Gastrocnemius medialis (tissue), 4 donors: ENCODE data around the gene ABCA13. TPM values are rescaled to one million over a fixed set of nuclear protein-coding genes. Genes with fewer than 3 reads are reported as not detected.

ENCODE experiments used
- ATAC-seq, 2 donors: fragments of 150-250 bp; one replicate each; pipeline ENCODE4 v1.9.1; 2016
- DNase-seq, 2 donors: peaks; one replicate each; pipeline ENCODE4 v3.0.0-alpha.2; 2019
- H3K27ac ChIP-seq, 4 donors: fragments of 200-600 bp; sonication (generic); 1 replicate in 1 of 4; 2 replicates in 3 of 4; pipeline ENCODE4 v1.5.1; 2016 to 2018; ENCODE audit warnings: mild to moderate bottlenecking in 2 of 4, moderate library complexity in 1 of 4
- H3K27me3 ChIP-seq, 3 donors: fragments of 200-600 bp; sonication (generic) in 2 of 3; 1 replicate in 1 of 3; 2 replicates in 2 of 3; pipeline versions ENCODE4 v1.5.1 to v1.6.0; 2016 to 2019; ENCODE audit warnings: mild to moderate bottlenecking in 1 of 3, moderate library complexity in 1 of 3
- H3K36me3 ChIP-seq, 2 donors: fragments of 200-600 bp; sonication (generic) in 1 of 2; one replicate each; pipeline ENCODE4 v1.5.1; 2017 to 2018
- H3K4me1 ChIP-seq, 2 donors: fragments of 200-600 bp; sonication (generic) in 1 of 2; one replicate each; pipeline ENCODE4 v1.5.1; 2016 to 2017; ENCODE audit warnings: mild to moderate bottlenecking in 2 of 2
- H3K4me3 ChIP-seq, 4 donors: fragments of 200-600 bp; sonication (generic) in 3 of 4; 1 replicate in 1 of 4; 2 replicates in 3 of 4; pipeline ENCODE4 v1.5.1; 2016 to 2019; ENCODE audit warnings: mild to moderate bottlenecking in 2 of 4
- H3K9me3 ChIP-seq, 3 donors: fragments of 200-600 bp; sonication (generic) in 2 of 3; 1 replicate in 1 of 3; 2 replicates in 2 of 3; pipeline ENCODE4 v1.5.1; 2016 to 2019
- CTCF ChIP-seq, 5 experiments: fragments of 450-650 bp in 3 of 5; fragments of 200-600 bp in 2 of 5; sonication (generic) in 2 of 5; IDR thresholded peaks in 4 of 5; conservative IDR thresholded peaks in 1 of 5; 1 replicate in 4 of 5; 2 replicates in 1 of 5; pipeline ENCODE4 v1.5.1; 2016 to 2019; ENCODE audit warnings: antibody characterized with exemption in 5 of 5, mild to moderate bottlenecking in 3 of 5, moderate library complexity in 3 of 5
- POLR2A ChIP-seq, 2 donors: fragments of 450-650 bp; IDR thresholded peaks; one replicate each; pipeline ENCODE4 v1.6.1; 2017; ENCODE audit warnings: antibody characterized with exemption in 2 of 2, mild to moderate bottlenecking in 2 of 2, moderate library complexity in 2 of 2
- in situ Hi-C, 4 donors: fragments of 200-750 bp; cut with MboI; loops; one replicate each; pipeline versions ENCODE4 v1.15.0 to v1.8.0; 2017; ENCODE audit warnings: low sequenced_read_pairs in 4 of 4
- intact Hi-C: fragments of 100-400 bp; cut with DNase I; formaldehyde crosslinking; loops from one replicate; pipeline ENCODE4 v1.15.1; 2023; ENCODE audit warnings: low total_unique reads
- total RNA-seq, 4 donors: library from RNA; depleted of rRNA; stranded (reverse); fragments of >200 nt; gene quantifications; one replicate each; pipeline versions ENCODE4 v1.1.0 to v1.2.3, GENCODE V29; 2016

The ABCA13 gene
- total RNA-seq, 4 donors from 2014 or later, result 0.03 to 0.10 TPM; not detected in 2

DNA sequence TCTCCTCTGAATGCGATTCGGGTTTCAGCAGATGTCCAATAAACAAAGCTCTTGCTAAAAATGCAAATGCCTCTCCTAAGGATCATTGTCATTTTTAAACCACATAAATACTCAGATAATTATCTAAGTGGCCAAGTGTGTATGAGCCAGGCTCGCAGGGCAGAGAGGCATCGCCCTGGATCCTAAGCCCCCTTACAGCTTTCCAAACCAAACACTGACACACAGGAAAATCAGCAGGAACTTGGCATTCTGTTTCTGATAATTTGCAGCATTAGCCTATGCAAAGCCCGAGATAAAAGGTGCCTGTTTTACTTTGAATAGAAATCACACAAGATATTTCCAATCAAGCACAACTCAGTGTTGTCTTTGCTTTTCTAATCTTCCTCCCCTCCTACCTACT lies 134.4 kb downstream of the ABCA13 start:
- H3K36me3 ChIP-seq, result no peaks in the 10 kb centered on the region
- intact Hi-C loops (no loop called here), in situ Hi-C loops (no loop called here)
- DNase-seq, result no peak
- no peaks in the 10 kb centered on the region for H3K4me1 ChIP-seq
- TF ChIP-seq POLR2A (IDR thresholded peaks at IDR 0.05) (no peak), CTCF (IDR thresholded peaks at IDR 0.05 in 4 of 5, conservative IDR thresholded peaks at IDR 0.05 in 1 of 5) (no peak)
- H3K27me3 ChIP-seq, result no peaks in the 10 kb centered on the region
- ATAC-seq, result no peak
- H3K9me3 ChIP-seq, result no peaks in the 10 kb centered on the region
- H3K27ac ChIP-seq, result no peak overlapping the region
- H3K4me3 ChIP-seq, result no peak overlapping the region

- H3K4me1 ChIP-seq, result no peaks in the 10 kb centered on the region
- H3K27me3 ChIP-seq, result no peaks in the 10 kb centered on the region
- intact Hi-C loops (loop anchor here (1.0 kb wide), 1 partner anchor 17 kb away; no protein-coding TSS in a partner anchor), in situ Hi-C loops (no loop called here)
- H3K36me3 ChIP-seq, result no peaks in the 10 kb centered on the region
- ATAC-seq (no peak), DNase-seq (no peak)
- no peaks in the 10 kb centered on the region for H3K9me3 ChIP-seq
- no peak overlapping the region for H3K4me3 ChIP-seq
- TF ChIP-seq POLR2A (IDR thresholded peaks at IDR 0.05), result no peak
- no peak for TF ChIP-seq CTCF (IDR thresholded peaks at IDR 0.05 in 4 of 5, conservative IDR thresholded peaks at IDR 0.05 in 1 of 5)
- no peak overlapping the region for H3K27ac ChIP-seq
Measured at GRCh38 chr7:48307041-48307714, 135.9 kb downstream of the ABCA13 start.

- DNase-seq (no peak), ATAC-seq (no peak)
- Histone ChIP-seq H3K4me3 (no peak overlapping the region), H3K9me3 (no peaks in the 10 kb centered on the region), H3K27me3 (no peaks in the 10 kb centered on the region), H3K27ac (no peak overlapping the region), H3K36me3 (no peaks in the 10 kb centered on the region), H3K4me1 (no peaks in the 10 kb centered on the region)
- intact Hi-C loops (no loop called here), in situ Hi-C loops (no loop called here)
- TF ChIP-seq POLR2A (IDR thresholded peaks at IDR 0.05) (no peak), CTCF (IDR thresholded peaks at IDR 0.05 in 4 of 5, conservative IDR thresholded peaks at IDR 0.05 in 1 of 5) (no peak)
Measured at GRCh38 chr7:48309720-48310119, 138.5 kb downstream of the ABCA13 start.

GRCh38 chr7:48311464-48312100 lies 140.3 kb downstream of the ABCA13 start:
- ATAC-seq (no peak), DNase-seq (no peak)
- no peak overlapping the region for H3K4me3 ChIP-seq
- H3K36me3 ChIP-seq, result no peaks in the 10 kb centered on the region
- H3K4me1 ChIP-seq, result no peaks in the 10 kb centered on the region
- intact Hi-C loops (no loop called here), in situ Hi-C loops (no loop called here)
- no peaks in the 10 kb centered on the region for H3K27me3 ChIP-seq
- TF ChIP-seq CTCF (IDR thresholded peaks at IDR 0.05 in 4 of 5, conservative IDR thresholded peaks at IDR 0.05 in 1 of 5), result no peak
- TF ChIP-seq POLR2A (IDR thresholded peaks at IDR 0.05), result no peak
- H3K27ac ChIP-seq, result no peak overlapping the region
- H3K9me3 ChIP-seq, result no peaks in the 10 kb centered on the region
